NCI-H748 treated with DMSO at 0.1 percent for 48 hours (cell line): ENCODE data around the gene RUNX1.

Experiments
- DNase-seq: peaks from one replicate; lab custom pipeline; 2025; lab: John Stamatoyannopoulos, UW

RUNX1 gene

DNA sequence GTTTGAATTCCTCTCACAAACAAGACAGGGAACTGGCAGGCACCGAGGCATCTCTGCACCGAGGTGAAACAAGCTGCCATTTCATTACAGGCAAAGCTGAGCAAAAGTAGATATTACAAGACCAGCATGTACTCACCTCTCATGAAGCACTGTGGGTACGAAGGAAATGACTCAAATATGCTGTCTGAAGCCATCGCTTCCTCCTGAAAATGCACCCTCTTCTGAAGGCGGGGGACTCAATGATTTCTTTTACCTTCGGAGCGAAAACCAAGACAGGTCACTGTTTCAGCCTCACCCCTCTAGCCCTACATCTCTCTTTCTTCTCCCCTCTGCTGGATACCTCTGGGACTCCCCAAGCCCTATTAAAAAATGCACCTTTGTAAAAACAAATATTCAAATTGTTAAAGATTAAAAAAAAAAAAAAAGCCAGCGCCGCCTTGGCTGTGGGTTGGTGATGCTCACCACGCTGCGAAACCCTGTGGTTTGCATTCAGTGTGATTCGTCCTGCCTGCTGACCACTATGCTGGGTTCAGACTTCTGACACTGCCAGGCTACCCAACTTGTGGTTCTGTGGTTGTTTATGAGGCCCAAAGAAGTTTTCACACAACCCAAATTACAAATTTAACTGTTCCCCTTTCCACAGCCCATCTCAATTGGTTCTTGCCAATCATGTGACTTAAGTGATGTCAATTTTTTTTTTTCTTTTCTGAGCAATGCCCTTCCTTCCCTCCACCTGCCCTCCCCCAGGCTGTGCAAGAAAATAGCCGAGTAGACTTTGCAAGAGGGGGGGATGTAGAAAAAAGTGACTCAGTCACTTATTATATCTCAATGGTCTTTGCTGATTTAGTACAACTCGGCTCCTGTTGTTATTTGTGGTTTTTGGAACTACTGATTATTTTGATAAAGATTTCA lies at the start of gene RUNX1:
Gene RUNX1 (minus strand): TSS at position 597 of the 912 bp plus-strand sequence.
- no peak for DNase-seq

DNA sequence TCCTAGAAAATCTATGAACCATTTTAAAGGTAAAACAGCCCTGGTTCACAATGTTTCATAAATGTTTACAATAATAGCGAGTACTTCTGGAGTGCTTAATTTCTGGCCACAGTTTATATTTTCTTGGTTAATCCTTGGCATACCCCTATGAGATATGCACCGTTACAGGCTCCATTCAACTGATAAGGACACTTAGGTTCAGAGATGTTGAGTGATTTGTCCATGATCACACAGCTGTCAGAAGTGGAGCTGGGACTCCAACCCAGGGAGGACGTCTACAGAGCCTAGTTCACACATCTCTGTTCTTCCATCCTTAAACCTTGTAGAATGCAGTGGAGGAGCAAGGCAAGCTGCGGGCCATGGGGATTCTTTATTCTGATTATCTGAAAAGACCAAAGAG lies 48.4 kb upstream of the RUNX1 start:
- DNase-seq: no peak

DNA sequence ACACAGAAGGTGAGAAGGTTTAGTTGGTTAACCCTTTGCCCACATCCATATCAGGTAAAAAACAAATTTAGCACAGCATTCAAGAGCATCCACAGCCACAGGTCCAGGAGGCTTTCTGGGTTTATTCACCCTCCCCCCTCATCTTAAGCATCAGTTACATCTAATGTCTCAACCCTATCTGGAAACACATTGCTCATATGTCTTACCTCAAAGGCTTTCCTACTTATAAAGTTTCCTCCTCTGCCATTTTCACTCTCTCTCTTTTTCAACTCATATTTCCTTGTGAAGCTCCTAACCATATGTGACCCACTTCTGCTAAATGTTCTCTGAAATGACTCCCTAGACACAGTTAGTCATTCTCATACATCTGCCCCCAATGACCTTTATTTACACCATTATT lies 47.9 kb upstream of the RUNX1 start:
- DNase-seq: no peak

DNA sequence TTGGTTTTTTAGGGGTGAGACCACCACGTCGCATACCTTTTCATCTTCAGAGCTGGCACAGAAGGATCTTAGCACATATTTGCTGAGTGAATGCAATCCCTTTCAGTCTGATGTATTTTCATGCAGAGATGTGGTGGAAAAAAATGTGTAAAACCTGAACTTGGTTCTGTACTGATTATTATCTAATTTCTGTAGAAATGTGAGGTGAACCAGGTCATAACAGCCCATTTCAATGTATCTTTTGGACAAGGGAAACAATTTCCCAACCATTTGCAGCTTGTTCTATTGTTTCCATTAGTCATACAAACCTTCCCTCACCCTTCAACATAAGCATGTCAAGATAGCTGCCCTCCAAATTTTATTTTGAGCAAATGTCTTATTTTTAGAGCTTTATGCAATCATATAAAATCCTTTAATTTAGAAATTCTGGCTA lies 46.8 kb upstream of the RUNX1 start:
- no peak for DNase-seq

DNA sequence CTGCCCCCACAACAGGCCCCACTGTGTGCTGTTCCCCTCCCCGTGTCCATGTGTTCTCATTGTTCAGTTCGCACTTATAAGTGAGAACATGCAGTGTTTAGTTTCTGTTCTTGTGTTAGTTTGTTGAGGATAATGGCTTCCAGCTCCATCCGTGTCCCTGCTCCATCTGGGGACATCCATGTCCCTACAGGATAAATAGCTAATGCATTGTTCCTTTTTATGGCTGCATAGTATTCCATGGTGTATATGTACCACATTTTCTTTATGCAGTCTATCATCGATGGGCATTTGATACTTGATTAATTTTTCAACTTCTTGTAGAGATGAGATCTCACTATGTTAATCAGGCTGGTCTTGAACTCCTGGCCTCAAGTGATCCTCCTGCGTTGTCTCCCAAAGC lies 44.4 kb upstream of the RUNX1 start:
- no peak for DNase-seq

DNA sequence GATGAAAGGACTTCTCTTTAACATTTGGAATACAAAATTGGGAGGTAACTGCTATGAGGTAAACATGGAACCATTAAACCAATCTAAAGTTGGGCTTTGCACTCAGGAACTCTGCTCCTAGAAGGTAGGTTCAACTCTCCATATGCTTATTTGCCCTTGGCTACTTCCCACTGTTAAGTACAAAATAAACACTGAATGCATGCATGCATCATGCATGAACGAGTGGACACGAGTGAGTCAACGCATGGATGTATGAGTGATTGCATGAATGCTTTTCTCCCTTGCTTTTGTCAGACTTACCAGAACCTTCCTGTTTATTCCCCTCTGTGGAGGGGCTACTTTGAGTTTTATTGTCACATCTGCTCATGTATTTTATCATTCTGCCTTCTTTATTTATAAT lies 42.4 kb upstream of the RUNX1 start:
- DNase-seq: no peak

DNA sequence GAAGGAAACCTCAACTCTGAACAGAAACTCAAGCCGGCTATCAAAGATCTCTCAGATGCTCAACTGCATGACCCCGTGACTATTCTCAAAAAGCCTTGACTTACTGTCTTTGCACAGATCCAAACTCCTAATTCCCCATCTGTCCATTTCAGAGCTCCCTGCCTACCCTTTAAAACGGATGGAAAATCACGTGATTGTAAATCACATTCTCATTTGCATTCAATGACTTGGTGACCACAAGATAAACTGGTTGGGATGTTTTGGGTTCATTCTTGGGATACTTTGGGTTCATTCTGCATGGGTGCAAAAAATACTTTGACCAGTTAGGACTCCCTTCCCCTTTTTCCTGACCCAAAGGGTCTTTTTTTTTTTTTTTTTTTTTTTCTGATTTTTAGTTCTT lies 41.3 kb upstream of the RUNX1 start:
- DNase-seq: no peak

DNA sequence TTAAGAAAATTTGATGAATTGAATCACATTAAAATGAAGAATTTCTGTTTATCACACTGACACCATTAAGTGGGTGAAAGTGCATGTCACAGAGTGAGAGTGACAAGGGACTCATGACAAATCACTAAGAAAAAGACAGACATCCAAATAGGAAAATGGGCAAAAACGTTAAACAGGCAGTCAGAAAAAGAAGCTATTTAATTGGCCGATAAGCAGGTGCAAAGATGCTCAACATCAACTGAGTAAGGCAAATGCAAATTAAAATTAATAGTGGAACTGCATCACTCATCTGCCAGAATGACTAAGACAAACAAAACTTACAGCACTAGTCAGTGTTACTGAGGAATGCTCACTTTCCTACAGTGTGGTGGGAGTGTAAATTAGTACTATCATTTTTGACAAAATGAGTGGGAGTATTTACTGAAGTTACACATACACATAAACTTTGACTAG lies 39.2 kb upstream of the RUNX1 start:
- DNase-seq: no peak

DNA sequence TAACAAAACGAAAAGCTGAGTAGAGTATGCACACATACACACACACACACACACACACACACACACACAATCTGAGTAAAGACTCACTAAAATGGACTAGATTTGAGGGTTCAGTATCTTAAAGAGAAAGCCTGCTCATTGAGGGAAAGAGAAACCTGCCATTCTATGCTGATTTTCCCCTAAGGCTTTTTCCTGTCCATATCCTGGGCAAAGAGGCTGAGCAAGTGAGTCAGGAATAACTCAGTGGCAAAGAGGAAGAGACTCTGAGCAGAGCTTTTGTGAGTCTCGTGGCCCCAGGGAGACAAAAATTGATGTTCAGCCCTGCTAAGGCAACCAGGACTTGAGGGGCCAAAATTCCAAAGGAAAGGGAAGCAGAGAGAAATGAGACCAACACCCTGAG lies 37.3 kb upstream of the RUNX1 start:
- no peak for DNase-seq

DNA sequence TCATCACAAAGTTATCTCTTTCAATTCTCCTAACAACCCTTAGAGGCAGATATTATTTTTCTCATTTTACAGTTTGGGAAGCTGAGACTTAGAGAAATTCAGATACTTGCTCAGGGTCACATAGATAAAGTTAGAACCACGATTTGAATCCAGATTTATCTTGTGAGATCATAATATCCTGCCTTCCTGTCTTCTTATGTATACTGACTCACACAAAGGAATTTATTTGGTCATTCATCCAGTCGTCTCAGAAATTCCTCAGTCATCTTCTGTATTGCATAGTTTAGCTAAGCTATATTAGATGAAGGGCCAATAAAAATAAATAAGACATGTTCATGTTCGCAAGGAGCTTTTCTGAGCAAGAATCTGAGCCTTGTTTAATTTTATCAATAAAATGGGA lies 35.8 kb upstream of the RUNX1 start:
- no peak for DNase-seq

DNA sequence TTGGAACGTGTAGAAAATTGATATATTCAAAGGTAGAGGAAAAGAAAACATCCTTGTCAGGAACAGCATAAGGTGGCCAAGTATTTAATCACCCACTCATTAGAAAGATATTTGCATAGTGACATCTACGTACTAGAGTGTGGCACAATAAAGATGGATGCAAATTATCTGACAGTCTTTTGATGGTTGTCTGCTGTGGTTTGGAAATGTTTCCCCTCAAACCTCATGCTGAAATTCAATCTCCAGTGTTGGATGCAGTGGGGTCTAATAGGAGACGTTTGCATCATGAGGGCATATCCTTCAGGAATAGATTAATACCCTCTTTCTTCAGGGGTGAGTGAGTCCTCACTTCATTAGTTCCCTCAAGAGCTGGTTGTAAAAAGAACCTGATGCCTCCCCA lies 34.1 kb upstream of the RUNX1 start:
- DNase-seq: no peak

DNA sequence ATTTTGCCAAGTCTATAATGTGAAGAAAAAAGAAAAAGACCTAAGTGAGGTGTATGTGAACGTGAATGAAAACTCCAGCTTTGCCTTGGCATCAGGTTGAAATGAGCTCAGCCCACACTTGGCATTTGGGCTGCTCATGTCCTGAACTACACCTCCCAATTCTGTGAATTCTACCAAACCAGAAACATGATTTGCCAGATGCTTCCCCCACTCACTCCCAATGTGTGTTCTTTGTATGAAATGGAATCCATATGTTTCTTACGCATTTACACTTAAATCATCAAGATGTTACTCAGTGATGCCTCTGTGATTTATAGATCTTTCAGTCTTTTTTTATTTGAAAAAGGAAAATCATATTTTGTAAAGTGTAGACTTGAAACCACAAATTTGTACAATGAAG lies 32.8 kb upstream of the RUNX1 start:
- DNase-seq: no peak

DNA sequence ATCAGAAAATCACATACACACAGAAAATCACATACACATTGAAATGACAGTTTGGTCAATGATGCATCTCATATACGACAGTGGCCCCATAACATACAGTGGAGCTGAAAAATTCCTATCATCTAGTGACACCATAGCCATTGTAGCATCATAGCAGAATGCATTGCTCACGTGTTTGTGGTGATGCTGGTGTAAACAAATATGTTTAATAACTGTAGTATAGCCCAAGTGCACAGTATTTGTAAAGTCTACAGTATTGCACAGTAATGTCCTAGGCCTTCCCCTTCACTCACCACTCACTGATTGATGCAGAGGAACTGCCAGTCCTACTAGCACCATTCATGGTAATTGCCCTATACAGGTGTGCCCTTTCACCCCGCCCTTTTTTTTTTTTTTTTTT lies 30.1 kb upstream of the RUNX1 start:
- DNase-seq: no peak

DNA sequence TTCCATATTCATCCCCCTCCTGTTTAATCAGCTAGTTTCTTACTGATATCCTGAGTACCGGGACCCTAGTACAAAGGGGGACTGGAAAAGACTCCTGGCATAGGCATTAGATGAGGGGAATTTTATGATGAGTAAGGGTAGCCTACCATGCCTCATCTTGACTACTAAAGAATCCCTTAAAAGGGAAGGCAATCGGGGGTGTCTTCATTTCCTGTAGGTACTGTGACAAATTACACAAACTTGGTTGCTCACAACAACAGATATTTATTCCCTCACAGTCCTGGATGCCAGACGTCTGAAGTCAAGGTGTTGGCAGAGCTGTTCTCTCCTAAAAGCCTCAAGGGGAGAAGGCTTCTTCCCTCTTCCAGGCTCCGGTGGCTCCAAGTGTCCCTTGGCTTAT lies 28.9 kb upstream of the RUNX1 start:
- DNase-seq: no peak

DNA sequence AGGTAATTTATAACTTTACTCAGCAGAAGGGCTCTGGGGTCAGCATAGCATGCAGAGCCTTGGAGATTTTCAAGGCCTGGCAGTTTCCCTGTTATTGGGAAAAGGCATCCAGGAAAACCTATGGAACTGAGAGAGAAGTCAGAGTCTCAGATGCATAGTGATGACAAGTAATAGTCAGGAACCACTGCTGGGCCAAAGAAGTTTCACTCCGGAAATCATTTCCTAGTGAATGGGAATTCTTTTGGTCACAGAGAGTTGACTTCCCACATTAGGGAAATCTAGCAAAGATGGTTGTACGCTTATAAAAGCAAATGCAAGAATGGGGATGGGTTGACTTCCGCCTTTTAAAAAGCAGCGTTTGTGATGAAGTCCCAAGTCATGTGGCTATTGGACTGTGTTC lies 28.4 kb upstream of the RUNX1 start:
- DNase-seq: no peak

DNA sequence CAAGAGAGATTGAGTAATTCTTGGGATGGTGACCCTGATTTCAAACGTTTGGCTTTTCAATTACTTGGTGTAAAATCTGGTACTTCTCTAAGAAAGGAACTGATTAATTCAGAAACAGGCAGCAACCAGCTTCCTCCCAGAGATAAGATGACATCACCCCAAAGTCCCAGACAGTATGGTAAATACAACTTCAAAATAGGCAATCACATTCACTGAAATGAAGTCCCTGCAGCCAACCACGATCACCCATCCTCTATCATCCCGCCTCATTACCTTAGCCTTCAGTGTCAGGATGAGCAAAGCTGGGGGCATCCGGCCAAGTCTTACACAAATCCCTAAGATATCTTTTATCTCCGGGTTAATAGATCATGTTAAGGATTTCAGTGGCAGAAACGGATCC lies 26.4 kb upstream of the RUNX1 start:
- no peak for DNase-seq

DNA sequence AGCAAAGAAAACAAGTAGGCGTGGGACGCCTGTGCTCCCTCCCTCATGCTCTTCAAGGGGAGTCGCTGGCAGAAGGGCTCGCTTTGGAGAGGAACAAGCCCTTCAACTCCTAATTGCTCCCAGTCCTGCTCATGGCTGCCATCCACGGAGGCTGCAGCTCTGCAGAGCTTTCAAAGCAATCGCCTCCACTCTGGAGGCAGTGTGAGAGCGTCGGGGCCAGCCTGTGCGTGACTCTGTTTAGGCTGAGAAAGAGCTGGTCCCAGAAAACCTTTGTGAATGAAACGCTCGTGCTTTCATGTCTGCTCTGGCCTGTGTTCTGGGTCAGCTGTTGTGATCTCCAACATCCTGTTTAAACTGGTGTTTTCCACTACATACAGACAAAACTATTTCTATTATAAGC lies 23.9 kb upstream of the RUNX1 start:
- no peak for DNase-seq

DNA sequence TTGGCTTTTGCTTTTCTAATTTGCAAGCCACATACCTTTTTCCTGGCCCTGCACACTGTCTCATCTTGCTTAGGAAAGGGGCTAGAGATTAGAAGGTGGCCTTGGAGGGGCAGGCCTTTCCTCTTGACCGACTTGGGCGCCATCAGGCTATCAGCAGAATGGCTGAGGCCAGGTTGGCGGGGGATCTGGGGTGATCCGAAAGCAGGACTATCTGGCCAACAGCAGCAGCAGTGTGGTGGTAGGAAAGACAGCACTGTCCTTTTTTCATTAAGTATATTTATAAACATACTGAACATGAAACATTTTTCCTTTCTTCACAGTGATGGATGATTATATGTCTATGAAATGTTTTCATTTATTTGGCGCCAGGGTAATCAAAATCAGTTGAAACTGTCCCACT lies 23.5 kb upstream of the RUNX1 start:
- DNase-seq: no peak

DNA sequence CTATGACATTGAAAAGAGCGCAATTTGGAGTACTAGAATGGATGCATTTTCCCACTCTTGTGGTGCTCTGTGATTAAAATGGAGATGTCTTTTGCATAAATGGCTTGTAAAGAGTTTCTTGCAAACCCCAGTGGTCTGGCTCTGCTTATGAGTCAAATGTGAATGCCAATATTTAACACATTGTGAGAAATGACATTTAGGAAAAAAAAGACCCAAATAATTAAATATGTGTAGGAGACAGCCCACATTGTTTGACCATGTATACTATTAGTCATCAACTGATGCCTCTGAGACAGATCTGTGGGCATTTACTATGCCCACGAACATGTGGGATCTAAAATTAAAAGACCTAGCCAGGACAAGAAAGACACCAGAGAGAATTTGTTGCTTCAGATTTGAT lies 22.2 kb upstream of the RUNX1 start:
- DNase-seq: no peak

DNA sequence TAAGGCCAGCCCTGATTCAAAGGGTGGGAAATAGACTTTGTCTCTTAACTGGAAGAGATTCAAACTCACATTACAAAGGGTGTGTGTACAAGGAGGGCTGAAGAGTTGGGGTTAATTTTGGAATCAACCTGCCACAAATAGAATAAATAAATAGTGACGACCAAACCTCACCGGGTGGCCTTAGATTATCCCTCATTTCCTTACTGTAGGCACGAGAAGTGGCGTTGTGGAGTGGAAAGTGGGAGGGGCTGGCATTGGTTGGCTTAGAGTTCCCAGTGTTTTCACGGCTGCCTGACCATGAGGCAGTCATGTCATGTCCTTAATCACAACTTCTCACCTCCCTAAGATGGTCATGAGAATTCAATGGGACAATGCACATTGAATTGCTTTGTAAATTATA lies 21.3 kb upstream of the RUNX1 start:
- peak; percentile 15 for DNase-seq

DNA sequence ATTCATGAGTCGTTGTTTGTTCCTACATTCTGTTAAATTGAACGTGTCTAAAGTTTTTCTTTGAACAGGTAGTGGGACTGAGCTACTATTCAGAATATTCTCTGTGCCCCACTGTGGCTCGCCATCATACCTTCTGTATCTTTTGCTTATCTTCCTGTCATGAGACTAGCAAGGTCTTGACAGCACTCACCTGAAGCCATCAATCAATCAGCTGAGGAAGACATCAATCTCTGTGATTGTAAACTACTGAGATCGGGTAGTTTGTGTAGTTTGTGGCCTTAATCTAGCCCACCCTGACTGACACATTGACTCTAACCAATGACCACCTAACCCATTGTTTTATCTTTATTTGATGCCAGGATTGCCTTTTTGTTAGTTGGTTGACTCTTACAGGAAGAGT lies 17.7 kb upstream of the RUNX1 start:
- DNase-seq: no peak

DNA sequence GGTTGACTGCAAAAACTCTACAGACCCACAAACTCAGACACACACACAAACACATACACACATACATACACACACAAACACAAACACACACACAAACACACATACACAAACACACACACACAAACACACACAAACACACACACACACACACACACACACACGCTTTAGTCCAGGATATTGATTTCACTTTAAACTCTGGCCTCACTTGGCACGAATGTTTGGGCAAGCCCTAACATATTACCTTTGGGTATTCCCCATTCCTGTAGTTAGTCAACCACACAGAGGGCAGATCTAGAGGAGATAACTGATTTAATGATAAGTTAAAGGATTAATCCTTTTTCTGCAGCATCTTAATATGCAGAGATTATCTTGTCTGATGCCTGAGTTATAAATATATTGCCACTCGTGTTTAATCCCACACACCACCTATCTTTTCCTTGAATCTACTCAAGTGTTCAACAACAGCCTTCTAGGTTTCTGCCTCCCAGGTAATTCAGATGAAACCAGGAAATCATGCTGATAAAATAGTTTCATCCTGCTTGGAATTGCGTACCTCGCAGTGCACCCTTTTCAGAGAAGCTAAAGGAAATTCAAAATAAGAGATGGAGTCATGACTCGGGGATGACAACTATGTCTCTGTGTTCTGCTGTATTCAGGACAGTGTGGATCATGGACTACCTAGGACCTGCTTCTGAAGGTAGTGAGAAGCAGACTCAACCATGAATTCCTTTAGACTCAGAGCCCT lies 14.5 kb upstream of the RUNX1 start:
- no peak for DNase-seq

DNA sequence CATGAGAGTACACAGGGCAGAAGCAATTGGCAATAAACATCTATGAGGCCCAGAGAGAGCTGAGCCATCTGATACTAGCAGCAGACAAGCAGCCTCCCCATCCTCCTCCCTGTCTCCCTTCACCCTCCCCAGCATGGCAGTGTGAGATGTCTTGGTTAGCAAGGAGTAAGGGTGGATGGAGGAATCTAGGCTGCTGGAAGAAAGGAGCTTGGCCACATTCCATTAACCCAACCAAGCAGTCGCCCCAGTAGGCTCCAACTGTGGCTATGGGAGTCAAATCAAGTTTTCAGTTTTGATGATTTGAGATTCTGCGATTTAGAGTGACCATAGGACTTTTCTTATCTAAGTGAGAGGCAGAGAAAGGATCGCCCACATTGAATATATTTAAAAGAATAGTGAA lies 12.9 kb upstream of the RUNX1 start:
- no peak for DNase-seq
